GM12865 (cell line): Measurements from ENCODE around the gene PIK3CA.

Source experiments
- DNase-seq: peaks from one replicate; pipeline ENCODE4 v3.0.0; 2010; ENCODE audit warnings: low read depth
- H3K4me3 ChIP-seq: 2 replicates; pipeline ENCODE4 v1.5.1; 2011; ENCODE audit warnings: mild to moderate bottlenecking, low read depth, low read length, control low read depth
- CTCF ChIP-seq: IDR thresholded peaks from 2 replicates; pipeline ENCODE4 v1.5.1; 2011; ENCODE audit warnings: low read length, control low read depth, low read depth, inconsistent platforms; ENCODE audit not compliant: insufficient read depth; ENCODE audit errors: missing control alignments

Gene PIK3CA

GRCh38 chr3:179174316-179174715 is 26.2 kb downstream of the PIK3CA start:
- H3K4me3 ChIP-seq: no peak overlapping the region
- no peak for TF ChIP-seq CTCF
- DNase-seq: peak; percentile 28

GRCh38 chr3:179174898-179175297 is 26.7 kb downstream of the PIK3CA start:
- TF ChIP-seq CTCF: no peak
- DNase-seq: peak; percentile 37
- no peak overlapping the region for H3K4me3 ChIP-seq

GRCh38 chr3:179175358-179175757 is 27.2 kb downstream of the PIK3CA start:
- TF ChIP-seq CTCF: no peak
- H3K4me3 ChIP-seq: no peak overlapping the region
- no peak for DNase-seq

- TF ChIP-seq CTCF: no peak
- DNase-seq: no peak
- H3K4me3 ChIP-seq: no peak overlapping the region
These were observed 29.5 kb downstream of the PIK3CA start for GRCh38 chr3:179177611-179178010.

GRCh38 chr3:179179256-179179655 is 31.1 kb downstream of the PIK3CA start:
- no peak for DNase-seq
- no peak for TF ChIP-seq CTCF
- no peak overlapping the region for H3K4me3 ChIP-seq

GRCh38 chr3:179179979-179180759 is 32.0 kb downstream of the PIK3CA start:
- H3K4me3 ChIP-seq: no peak overlapping the region
- peak; percentile 18 for DNase-seq
- TF ChIP-seq CTCF: no peak

- H3K4me3 ChIP-seq: no peak overlapping the region
- no peak for TF ChIP-seq CTCF
- DNase-seq: peak; percentile 50
These were observed 32.9 kb downstream of the PIK3CA start for GRCh38 chr3:179181021-179181472.
